GM19238 (cell line): ENCODE data around the gene ZBP1.

ENCODE experiments used
- DNase-seq: peaks from one replicate; pipeline ENCODE4 v3.0.0; 2011; ENCODE audit warnings: low spot score; ENCODE audit not compliant: insufficient read length

The ZBP1 gene

DNA sequence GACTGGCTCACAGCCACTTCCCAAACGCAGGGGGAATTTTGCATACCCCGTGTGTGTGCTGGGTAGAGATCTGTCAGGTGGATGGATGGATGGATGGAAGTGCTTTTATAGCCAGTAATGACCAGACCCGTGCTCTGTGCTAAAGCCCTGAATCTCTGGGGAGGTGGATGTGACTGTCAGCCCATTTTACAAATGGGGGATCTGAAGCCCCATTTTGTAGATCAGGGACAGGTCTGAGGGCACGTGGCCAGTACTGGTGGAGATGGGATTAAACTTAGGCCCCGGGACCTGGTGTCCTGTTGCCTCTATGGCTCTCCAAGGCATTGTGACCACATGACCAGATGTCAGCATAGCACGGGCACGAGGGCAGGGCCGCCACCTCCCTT lies 38.2 kb upstream of the ZBP1 start:
- DNase-seq: peak; percentile 2

DNA sequence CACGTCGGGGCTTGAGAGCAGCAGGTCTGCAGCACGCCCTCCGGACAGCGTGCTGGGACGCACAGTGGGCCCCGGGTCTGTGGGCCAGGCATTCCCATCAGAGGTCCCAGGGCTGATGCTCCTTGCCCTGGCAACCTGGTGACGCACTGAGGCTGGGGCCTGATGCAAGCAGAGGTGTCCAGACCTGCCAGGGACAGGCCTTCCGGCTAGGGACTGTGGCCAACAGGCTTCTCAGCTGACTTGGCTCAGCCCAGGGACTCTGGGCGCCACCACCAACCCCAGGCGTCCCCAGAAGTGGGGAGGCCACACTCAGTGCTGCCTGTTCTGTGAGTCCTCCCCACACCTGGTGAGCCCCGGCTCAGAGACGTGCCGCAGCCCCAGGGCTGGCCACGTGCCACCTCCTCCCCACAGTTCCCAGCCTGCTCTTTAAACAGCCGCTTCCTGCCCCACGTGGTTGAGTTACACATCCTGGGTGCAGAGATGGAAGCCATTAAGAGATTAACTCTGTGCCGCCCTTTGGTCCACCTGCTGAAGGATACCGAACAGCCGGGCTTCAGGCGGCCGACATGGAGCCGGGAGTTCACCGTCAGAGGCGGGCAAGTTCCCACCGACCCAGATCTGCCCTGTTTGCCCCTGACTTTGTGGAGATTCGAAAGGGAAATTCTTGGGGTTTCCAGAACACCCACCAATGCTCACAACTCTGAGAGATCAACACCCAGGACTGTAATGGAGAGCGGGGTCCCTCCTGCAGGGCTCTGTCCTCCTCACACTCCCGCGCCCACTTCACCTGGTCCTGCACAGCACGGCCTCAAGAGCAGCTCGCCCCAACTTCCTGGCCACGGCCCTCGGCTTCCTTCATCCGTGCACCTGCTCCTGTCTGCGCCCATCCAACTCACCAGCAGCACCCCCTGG lies 37.6 kb upstream of the ZBP1 start:
- peak; percentile 2 for DNase-seq

DNA sequence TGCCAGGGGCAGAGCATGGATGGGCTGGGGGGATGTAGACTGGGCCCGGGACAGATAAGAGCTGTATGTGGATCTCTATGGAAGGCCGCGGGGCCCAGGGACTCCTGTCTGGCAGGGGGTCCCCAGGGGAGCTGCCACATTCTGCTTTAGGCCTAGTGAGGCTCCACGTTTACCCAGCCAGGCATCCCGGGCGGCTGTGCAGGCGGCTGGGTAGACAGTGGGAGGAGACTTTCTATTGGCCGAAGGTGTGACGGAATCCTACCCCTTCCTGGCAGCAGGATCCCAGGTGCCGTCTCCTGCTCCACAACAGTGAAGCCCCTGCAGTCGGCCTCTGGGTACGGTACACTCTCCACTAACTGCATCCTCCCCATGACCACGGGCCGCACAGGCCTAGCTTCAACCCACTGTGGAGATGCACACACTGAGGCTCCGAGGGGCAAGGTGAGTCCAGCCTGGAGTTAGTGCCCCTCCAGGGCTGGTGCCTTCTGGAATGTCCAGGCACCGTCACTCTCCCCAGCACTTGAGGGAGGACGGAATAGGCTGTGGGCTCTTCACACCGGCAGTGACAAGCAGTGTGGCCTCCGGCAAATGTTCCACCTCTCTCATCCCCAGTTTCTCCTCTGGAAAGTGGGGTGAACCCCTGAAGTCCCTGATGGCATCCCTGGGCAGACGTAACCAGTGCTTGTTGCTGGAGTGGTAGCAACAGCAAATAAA lies 36.8 kb upstream of the ZBP1 start:
- DNase-seq: no peak

DNA sequence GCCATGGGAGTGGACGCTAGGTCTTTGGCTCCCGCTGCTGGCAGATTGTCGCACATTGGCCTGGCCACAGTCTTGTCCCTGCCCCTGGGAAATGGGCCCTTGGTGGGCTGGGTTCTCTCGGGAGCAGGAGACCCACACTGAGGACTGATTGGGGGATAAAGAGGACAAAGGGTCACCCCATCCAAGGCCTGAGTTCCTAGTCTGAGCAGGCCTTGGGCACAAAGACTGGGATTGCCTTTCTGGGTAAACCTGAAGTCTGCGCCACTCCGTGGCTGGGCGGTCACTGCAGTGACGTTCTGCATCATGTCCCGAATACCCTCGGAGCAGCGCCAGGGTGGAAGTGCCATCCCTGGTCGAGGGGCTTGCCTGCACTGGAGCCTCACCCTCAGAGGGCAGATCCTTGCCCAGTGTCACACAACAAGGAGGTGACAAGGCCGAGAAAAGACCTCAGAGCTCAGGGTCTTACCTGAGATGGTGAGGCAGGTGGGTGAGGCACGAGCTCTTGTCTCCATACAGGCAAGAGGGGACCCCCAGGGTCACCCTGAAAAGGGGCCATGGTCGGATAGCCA lies 36.1 kb upstream of the ZBP1 start:
- DNase-seq: no peak

DNA sequence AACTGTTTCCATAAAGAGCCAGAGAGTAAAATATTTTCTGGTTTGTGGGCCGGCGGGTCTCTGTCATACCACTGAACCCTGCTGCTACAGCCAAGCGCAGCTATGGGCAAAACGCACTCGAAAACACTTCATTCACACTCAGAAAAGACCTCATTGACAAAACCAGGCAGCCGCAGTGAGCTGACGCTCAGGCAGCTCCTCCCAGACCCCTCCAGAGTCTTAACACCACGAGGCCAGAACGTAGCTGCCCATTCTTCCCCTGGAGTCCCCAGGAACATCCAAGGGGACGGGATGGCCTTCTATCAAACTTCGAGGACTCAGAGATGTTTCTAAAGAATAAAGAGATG lies 35.6 kb upstream of the ZBP1 start:
- DNase-seq: no peak

DNA sequence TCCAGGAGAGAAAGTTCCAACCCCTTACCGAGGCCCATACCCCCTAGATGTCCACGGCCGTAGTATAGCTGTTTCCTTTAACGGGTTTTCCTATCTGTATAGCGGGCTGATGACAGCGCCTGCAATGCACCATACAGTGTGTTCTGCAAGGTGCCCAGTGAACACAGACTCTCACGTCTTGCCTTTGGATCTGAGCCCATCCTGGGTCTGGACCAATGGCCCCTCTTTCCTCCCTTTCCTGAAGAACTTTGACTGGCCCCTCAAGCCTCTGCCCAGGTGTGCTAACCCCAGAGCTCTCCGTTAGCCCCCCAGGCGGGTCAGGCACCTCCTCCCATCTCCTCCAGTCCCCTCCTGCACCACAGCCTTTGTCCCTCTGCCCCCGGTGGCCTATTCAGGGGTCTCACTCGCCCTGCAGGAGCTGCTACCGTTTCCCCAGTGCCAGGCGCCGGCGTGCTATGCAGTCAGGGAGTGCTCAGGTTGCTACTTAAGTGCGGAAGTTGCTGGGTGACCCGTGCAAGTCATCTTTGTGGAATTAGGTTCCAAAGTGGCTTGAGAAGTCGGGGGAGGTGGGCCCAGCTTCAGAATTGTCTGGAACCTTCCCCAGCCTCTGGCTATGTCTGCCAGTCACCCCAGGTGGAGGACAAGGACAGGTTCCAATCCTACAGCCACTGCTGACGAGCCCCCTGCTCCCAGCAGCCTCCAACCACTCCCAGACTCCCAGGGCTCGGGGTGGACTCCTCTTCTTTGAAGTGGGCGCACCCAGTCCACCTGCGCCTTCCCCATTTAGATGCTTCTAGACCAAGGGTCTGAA lies 35.0 kb upstream of the ZBP1 start:
- no peak for DNase-seq

DNA sequence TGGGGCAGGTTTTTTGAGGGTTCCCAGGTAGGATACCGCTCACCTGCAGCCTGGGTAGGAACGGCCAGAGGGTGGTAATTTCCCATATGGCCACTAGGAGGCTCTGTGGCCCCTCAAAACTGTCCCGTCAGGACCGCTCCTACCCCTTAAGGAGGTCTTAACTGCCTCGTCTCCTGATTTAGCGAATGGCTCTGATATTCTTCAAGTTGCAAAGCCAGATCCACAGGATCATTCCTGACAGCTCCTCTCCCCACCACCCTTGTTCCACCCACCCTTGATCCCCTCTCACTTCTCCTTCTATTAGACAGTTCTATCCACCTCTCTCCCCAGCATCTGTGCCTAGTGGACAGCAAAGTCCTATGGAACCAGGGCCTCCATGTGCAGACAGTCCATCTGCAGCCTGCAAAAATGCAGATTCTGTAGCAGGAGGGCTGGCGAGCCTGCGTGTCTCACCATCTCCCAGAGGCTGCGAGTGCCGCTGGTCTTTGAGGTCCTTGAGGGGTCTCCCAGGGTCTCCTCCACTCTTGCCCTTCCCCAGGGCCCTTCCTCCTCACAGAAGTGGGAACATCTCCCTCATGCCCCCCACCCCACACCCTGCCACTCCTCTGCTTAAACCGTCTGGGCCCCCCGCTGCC lies 34.3 kb upstream of the ZBP1 start:
- DNase-seq: peak; percentile 90

DNA sequence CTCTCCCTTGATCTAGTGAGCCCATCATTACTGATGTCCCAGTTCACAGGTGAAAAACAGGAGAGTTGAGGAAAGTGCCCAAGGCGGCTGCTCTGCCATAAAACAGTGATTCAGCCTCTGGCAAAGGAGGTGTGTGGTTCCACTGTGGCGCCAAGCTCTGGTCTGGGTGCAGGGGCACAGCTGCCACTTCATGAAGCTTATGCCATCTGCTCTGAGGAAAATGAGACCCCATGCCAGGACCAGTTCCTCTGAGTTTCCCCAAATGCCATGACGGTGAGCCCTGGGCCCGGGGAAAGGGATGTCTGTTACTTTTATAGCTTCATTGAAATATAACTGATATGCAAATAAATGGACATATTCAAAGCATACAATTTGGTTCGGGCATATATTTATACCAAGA lies 33.7 kb upstream of the ZBP1 start:
- no peak for DNase-seq

DNA sequence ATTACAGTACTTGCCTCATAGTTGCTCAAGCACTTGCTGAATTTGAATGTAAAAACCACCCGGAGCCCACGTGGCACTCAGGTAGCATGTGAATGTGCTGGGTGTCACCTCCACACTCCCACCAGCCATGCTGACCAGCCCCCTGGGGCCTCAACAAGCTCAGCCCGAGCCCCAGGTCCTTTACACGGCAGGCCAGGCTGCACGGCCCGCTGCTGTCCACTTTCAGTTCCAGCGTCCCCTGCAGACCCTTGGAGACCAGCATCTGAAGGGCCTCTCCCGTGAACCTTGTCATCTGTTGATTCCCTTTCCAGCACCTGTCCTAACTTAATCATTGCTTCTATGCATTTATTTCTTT lies 33.3 kb upstream of the ZBP1 start:
- no peak for DNase-seq

DNA sequence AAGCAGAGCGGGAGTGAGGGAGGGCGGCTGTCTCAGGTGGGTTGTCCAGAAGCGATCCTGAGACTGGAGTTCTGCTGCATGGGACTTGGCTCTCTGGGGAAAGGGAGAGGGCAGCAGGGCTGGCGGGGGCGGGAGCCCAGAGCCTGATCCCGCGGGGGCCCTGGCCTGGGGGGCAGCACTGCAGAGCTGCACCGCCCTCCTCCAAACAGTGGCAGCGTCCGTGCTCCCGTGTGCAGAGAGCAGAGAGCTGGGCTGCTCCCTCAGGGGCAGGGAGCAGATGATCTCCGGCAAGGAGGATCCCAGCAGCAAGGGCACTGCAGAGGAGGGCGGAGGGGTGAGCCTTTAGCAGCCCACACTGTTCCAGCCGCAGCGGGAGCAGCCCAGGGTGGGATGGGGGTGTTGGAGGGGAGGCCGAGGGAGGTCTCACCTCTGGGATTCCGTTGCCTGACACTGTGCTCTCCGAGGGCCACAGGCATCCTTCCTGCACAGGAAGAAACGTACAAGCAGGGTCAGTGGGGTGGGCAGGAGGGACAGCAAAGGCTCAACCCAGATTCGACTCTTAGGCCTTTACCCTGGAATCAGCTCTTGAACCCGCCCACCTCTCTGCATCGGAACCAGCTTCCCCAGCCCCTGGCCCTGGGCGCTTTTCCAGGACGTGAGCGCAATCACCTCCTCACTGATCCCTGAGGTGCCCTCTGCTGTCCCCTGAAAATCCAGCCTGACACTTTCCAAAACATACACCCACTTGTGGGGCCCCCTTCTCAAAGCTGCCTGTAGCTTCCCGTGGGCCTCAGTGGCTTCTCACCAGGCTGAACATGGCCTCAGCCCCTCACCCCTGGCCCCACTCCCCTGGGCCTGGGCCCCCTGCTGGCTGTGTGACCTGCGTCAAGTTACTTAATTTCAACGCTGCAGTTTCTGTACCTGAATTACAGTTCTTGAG lies 32.6 kb upstream of the ZBP1 start:
- DNase-seq: no peak

DNA sequence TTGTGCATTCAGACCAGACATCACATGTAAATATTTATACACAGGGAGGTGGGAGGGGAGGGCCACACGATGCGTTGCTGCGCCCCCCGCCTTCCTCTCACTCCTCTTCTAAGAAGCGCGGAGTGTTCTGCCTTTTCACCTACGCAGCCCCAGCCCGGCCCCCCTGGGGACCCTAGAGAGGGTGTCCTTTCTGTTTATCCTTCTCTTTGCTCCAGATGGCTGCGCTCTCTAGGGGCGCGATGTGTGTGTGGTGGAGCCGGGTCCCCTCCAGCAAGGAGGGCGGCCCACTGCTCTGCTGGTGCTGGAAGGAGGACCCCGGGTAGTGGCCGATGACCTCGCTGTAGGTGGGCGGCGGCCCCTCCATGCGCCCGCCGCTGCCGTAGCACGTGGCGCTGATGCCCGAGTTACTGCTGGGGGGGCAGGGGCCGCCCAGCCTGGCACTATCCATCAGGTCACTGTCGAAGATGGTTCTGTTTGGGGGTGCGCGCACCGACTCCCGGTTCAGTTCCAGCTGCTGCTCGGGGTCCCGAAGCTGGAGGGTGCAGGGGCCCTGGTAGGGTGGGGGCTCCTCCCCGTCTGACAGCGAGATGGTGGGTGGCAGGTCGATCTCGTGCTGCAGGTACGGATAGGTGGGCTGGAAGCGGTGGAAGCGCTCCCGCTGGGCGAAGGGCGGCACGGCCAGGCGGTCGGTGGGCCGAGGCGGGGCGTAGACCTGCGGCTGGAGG lies 31.8 kb upstream of the ZBP1 start:
- DNase-seq: no peak

DNA sequence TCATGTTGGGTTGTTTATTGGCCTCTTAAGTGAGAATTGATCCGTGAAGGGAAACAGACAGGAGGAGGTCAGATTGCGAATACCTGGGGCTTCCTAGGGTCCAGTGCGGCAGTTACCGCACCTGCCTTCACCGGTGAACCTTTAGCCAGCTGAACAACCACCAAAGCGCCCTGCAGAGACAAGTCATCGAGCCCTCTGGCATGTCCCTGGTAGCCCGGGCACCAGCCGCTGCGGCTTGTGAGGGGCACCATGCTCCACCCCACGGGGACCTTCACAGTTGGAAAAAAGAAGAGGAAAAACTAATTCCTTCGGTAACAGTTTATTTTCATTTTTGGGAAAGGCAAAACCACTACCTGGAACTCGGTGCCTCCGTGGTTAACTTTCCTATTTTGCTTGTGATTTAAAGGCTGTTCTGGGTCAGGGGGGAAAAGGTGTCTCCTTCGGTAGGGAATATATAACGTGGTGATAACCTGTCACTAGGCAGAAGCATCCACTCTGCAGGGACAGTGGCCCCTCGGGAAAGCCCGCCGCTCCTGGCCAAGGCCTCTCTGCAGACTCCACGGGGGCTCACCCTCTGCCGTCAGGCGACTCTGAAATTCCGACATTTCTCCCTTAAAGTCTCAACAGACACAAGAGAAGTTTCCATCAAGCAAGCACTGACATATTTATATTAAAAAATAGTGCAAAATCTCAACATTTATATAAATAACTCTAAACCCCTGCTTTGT lies 30.7 kb upstream of the ZBP1 start:
- DNase-seq: no peak

DNA sequence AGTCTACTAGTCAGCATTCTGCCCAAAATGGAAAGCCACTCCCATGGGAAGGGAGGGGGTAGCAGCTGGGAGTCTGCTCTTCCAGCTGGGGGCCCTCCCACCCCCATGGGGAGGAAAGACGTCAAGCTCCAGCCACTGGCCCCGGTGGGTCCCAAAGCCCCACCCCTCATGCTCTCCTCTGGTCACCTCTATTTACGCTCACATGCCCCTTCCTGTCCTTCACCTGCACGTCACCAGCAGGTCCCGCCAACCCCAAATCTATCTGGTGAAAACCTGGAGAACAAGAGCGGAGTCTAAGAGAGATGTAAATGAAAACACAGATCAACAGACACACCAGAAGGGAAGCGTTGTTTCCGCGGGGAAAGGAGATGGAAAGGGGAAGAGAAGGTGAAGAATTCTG lies 30.0 kb upstream of the ZBP1 start:
- DNase-seq: no peak

DNA sequence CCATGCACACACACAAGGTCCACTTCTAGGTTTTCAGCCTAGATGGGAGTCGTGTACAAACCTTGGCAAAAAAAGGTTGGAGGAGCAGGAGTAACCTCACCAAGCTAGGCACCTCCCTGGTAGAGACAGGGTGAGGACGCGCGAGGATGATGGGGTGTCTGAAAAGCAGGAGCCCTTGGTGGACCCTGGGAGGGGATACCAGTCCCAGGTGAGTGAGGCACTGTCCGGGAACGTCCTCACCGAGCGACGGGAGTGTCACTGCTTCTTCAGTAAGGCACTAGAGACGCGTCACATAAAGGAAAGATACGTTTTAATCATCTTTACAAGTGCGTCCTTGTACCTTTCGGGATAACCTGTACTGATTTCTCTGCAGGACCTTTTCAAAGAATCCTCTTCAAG lies 29.4 kb upstream of the ZBP1 start:
- DNase-seq: no peak

DNA sequence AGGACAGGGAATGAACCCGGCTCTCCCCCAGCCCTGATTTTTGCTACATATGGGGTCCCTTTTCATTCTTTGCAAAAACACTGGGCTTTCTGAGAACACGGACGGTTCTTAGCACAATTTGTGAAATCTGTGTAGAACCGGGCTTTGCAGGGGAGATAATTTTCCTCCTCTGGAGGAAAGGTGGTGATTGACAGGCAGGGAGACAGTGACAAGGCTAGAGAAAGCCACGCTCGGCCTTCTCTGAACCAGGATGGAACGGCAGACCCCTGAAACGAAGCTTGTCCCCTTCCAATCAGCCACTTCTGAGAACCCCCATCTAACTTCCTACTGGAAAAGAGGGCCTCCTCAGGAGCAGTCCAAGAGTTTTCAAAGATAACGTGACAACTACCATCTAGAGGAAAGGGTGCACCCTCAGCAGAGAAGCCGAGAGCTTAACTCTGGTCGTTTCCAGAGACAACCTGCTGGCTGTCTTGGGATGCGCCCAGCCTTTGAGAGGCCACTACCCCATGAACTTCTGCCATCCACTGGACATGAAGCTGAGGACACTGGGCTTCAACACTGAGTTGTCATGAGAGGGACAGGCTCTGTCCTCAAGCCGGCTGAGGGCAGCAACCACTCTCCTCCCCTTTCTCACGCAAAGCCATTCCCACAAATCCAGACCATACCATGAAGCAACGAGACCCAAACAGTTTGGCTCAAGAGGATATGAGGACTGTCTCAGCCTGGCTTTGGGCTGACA lies 28.8 kb upstream of the ZBP1 start:
- no peak for DNase-seq

DNA sequence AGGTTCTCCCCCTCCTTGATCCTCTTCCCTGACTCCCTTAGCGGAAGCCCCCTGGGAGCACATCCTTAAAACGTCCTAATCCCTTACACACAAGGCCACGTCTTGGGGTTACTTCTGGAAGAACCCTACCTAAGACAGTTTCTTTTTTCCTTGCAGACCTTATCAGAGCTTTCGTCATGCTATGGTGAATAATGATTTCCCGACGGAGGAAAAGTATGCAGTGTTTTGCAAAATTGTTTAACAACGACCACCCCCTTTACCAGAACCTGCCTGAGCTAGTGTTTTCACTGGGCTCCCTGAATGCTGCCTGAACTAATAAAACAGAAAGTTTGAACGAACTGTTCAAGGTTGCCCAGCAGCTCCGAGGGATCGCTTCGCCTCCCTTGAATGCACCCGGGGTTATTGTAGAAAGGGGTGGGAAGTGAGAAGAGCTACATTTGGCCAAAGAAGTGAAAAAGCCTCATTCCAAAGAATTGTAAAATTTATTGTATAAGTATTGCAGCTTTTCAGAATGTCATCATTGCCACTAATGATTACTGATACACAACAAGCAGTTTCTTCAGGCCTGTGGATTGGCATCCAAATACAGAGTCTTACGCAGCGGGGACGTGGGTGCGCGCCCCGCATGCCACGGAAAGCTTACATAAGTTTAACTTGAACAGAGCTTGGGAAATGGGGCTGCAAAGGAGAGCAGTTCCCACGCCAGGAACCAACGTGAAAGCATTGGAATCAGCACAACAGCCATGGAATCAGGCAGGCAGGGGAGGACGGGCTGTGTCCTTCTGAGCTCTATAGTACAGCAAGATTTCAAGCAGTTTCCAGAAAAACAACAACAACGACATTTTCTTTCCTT lies 27.9 kb upstream of the ZBP1 start:
- no peak for DNase-seq
